ENCODE data around the gene COL8A2.

Gene COL8A2

GRCh38 chr1:36142121-36142520, 17.1 kb upstream of the COL8A2 start:
- no peak for DNase-seq (ENCODE audit: low read depth)
- H3K4me3 ChIP-seq (ENCODE audit: low read depth, low read length): no peak overlapping the region

- no peak for DNase-seq (ENCODE audit: low read depth)
- no peak overlapping the region for H3K4me3 ChIP-seq (ENCODE audit: low read depth, low read length)
Measured at GRCh38 chr1:36139521-36139920, 14.5 kb upstream of the COL8A2 start.

- DNase-seq (ENCODE audit: low read depth): no peak
- no peak overlapping the region for H3K4me3 ChIP-seq (ENCODE audit: low read depth, low read length)
Measured at GRCh38 chr1:36137776-36138175, 12.8 kb upstream of the COL8A2 start.

GRCh38 chr1:36137226-36137625, 12.2 kb upstream of the COL8A2 start:
- no peak for DNase-seq (ENCODE audit: low read depth)
- H3K4me3 ChIP-seq (ENCODE audit: low read depth, low read length): no peak overlapping the region

GRCh38 chr1:36136535-36136934, 11.5 kb upstream of the COL8A2 start:
- H3K4me3 ChIP-seq (ENCODE audit: low read depth, low read length): no peak overlapping the region
- no peak for DNase-seq (ENCODE audit: low read depth)

- no peak for DNase-seq (ENCODE audit: low read depth)
- H3K4me3 ChIP-seq (ENCODE audit: low read depth, low read length): no peak overlapping the region
Measured at GRCh38 chr1:36135796-36136195, 10.8 kb upstream of the COL8A2 start.

- DNase-seq (ENCODE audit: low read depth): no peak
- H3K4me3 ChIP-seq (ENCODE audit: low read depth, low read length): no peak overlapping the region
Measured at GRCh38 chr1:36135330-36135667, 10.3 kb upstream of the COL8A2 start.

GRCh38 chr1:36134505-36135329, 9.7 kb upstream of the COL8A2 start:
- H3K4me3 ChIP-seq (ENCODE audit: low read depth, low read length): no peak overlapping the region
- DNase-seq (ENCODE audit: low read depth): no peak

- no peak for DNase-seq (ENCODE audit: low read depth)
- no peak overlapping the region for H3K4me3 ChIP-seq (ENCODE audit: low read depth, low read length)
Measured at GRCh38 chr1:36134031-36134430, 9.0 kb upstream of the COL8A2 start.

- H3K4me3 ChIP-seq (ENCODE audit: low read depth, low read length): no peak overlapping the region
Measured at GRCh38 chr1:36133484-36133883, 8.5 kb upstream of the COL8A2 start.

GRCh38 chr1:36132029-36132428, 7.0 kb upstream of the COL8A2 start:
- no peak for DNase-seq (ENCODE audit: low read depth)
- no peak overlapping the region for H3K4me3 ChIP-seq (ENCODE audit: low read depth, low read length)

More at GRCh38 chr1:36133484-36133883, 8.5 kb upstream of the COL8A2 start:
- peak; percentile 84 for DNase-seq (ENCODE audit: low read depth)

GRCh38 chr1:36128905-36129206, 3.8 kb upstream of the COL8A2 start:
- no peak overlapping the region for H3K4me3 ChIP-seq (ENCODE audit: low read depth, low read length)
- no peak for DNase-seq (ENCODE audit: low read depth)

- no peak for DNase-seq (ENCODE audit: low read depth)
- no peak overlapping the region for H3K4me3 ChIP-seq (ENCODE audit: low read depth, low read length)
Measured at GRCh38 chr1:36128126-36128904, 3.3 kb upstream of the COL8A2 start.

GRCh38 chr1:36126797-36127500, 1.9 kb upstream of the COL8A2 start:
- no peak for DNase-seq (ENCODE audit: low read depth)
- no peak overlapping the region for H3K4me3 ChIP-seq (ENCODE audit: low read depth, low read length)

GRCh38 chr1:36126005-36126716, 1.1 kb upstream of the COL8A2 start:
- no peak overlapping the region for H3K4me3 ChIP-seq (ENCODE audit: low read depth, low read length)
- DNase-seq (ENCODE audit: low read depth): no peak

GRCh38 chr1:36124404-36125128, 456 bp downstream of the COL8A2 start:
- peak overlapping the region; percentile 13 for H3K4me3 ChIP-seq (ENCODE audit: low read depth, low read length)
- no peak for DNase-seq (ENCODE audit: low read depth)

- H3K4me3 ChIP-seq (ENCODE audit: low read depth, low read length): no peak overlapping the region
- no peak for DNase-seq (ENCODE audit: low read depth)
Measured at GRCh38 chr1:36123356-36123755, 1.7 kb downstream of the COL8A2 start.

GRCh38 chr1:36122062-36123030, 2.7 kb downstream of the COL8A2 start:
- H3K4me3 ChIP-seq (ENCODE audit: low read depth, low read length): no peak overlapping the region
- DNase-seq (ENCODE audit: low read depth): no peak

All from skeletal muscle cell (primary cell).